ENCODE measurements around the gene ICE2.

Gene ICE2

DNA sequence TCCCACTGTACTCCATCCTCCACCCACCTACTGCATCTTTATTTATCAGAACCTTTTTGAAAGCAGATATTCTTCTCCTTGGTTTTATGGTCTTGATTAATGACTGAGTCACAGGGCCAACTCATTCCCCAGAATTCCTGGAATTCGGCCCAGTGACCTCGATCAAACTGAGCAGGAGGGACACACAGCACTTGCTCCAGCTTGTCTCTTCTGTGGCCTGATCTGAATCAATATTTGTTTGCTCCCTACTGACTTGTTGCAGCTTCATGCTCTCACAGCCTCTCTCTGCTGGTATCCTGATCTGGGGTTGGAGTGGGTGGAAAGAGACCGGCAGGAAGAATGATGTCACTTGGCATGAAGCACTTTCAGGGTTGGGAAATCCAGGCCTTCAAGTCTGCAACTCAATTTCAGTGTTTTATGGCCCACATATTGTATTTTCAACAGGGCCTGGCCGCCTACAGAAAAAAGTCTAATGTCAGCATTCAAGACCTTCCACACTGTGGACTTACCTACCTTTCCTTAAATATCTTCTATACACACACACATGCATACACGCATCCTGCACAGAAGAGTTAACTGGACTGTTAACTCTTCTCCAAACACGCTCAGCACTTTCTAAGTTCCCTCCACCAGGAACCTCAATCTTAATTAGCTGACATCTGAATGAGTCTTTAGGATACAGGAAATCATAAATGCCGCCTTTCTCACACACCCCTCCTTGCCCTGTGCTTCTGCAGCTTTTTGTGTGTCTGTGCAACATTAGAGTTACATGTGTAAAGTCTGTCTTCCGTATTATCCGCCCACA is 85.8 kb downstream of the ICE2 start:
- H3K9ac ChIP-seq (ENCODE audit: low read depth, low read length, poor library complexity) = no peak overlapping the region
- H3K27ac ChIP-seq (replicated peaks; ENCODE audit: low read length) = no peak overlapping the region
- no peak overlapping the region for H2BK12ac ChIP-seq (ENCODE audit: low read length)
- H3K4me2 ChIP-seq (ENCODE audit: insufficient read depth, low read length, poor library complexity, severe bottlenecking) = no peak overlapping the region
- H2BK120ac ChIP-seq (ENCODE audit: low read depth, low read length) = no peak overlapping the region
- no peak overlapping the region for H2BK15ac ChIP-seq (ENCODE audit: low read length)
- H2BK5ac ChIP-seq (ENCODE audit: low read length) = no peak overlapping the region
- H3K4me3 ChIP-seq (ENCODE audit: low read length in 2 of 2) = no peak overlapping the region
- no peak overlapping the region for H2AK5ac ChIP-seq (ENCODE audit: low read depth, low read length)
- H3K23ac ChIP-seq (ENCODE audit: low read depth, low read length, poor library complexity) = no peak overlapping the region
- no peak for DNase-seq (ENCODE audit: low spot score)
- peaks cover 0 to 22% (median 0%) of the 10 kb centered on the region in 3 experiments for H3K27me3 ChIP-seq (ENCODE audit: control insufficient read depth in 3 of 3, insufficient read depth in 3 of 3, low read depth in 1 of 3, low read length in 3 of 3)
- no peaks in the 10 kb centered on the region for H3K9me3 ChIP-seq (replicated peaks in 1 of 2; ENCODE audit: control insufficient read depth in 2 of 2, insufficient read depth in 1 of 2, low read depth in 1 of 2, low read length in 2 of 2)
- peaks cover 25 to 28% of the 10 kb centered on the region in 2 donors for H3K4me1 ChIP-seq (ENCODE audit: control insufficient read depth in 2 of 2, insufficient read depth in 1 of 2, low read depth in 1 of 2, low read length in 2 of 2)
- no peak overlapping the region for H3K4ac ChIP-seq (ENCODE audit: low read length)
- no peak overlapping the region for H3K18ac ChIP-seq (ENCODE audit: low read length)
- H3K14ac ChIP-seq (ENCODE audit: low read length) = no peak overlapping the region
- H4K91ac ChIP-seq (ENCODE audit: low read depth, low read length, poor library complexity) = no peak overlapping the region
- no peaks in the 10 kb centered on the region for H3K79me1 ChIP-seq (ENCODE audit: low read depth, low read length)
- H2AFZ ChIP-seq (ENCODE audit: low read length) = no peak overlapping the region
- H4K8ac ChIP-seq (ENCODE audit: low read depth, low read length) = no peak overlapping the region
- WGBS, 2 donors (ENCODE audit: extremely low coverage in 2 of 2, insufficient read length in 2 of 2, insufficient replicate concordance in 1 of 2) = no CpG with 5 or more reads among the region's 9 CpGs
- H3K36me3 ChIP-seq (replicated peaks in 1 of 2; ENCODE audit: control insufficient read depth in 2 of 2, insufficient read depth in 2 of 2, low read length in 2 of 2) = no peaks in the 10 kb centered on the region

DNA sequence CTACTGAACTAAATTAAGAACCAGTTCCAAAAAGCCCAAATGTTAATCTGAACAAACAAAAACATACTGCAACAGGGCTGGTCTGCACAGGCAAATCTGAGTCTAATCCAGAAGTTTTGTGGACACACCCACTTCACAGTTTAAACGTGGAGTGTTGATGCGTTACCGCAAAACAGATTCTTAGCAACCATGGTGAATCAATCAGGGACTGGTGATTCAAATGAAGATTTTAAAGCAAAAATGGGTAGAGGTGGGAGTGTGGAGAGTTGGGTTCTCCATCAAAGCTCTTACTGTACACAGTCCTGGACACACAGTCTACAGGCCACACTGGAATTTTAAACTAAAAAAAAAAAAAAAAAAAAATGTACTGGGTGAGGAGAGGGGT is 86.3 kb downstream of the ICE2 start:
- no peak overlapping the region for H3K4me3 ChIP-seq (ENCODE audit: low read length in 2 of 2)
- no peak overlapping the region for H2BK15ac ChIP-seq (ENCODE audit: low read length)
- H2BK120ac ChIP-seq (ENCODE audit: low read depth, low read length) = no peak overlapping the region
- no peak overlapping the region for H2AK5ac ChIP-seq (ENCODE audit: low read depth, low read length)
- no peak overlapping the region for H3K14ac ChIP-seq (ENCODE audit: low read length)
- H3K23ac ChIP-seq (ENCODE audit: low read depth, low read length, poor library complexity) = no peak overlapping the region
- no peak overlapping the region for H2BK5ac ChIP-seq (ENCODE audit: low read length)
- no peaks in the 10 kb centered on the region for H3K79me1 ChIP-seq (ENCODE audit: low read depth, low read length)
- H3K36me3 ChIP-seq (replicated peaks in 1 of 2; ENCODE audit: control insufficient read depth in 2 of 2, insufficient read depth in 2 of 2, low read length in 2 of 2) = no peaks in the 10 kb centered on the region
- H3K4me1 ChIP-seq (ENCODE audit: control insufficient read depth in 2 of 2, insufficient read depth in 1 of 2, low read depth in 1 of 2, low read length in 2 of 2) = peaks cover 25 to 28% of the 10 kb centered on the region in 2 donors
- WGBS, 2 donors (ENCODE audit: extremely low coverage in 2 of 2, insufficient read length in 2 of 2, insufficient replicate concordance in 1 of 2) = no CpG with 5 or more reads among the region's 3 CpGs
- no peak overlapping the region for H4K91ac ChIP-seq (ENCODE audit: low read depth, low read length, poor library complexity)
- H2AFZ ChIP-seq (ENCODE audit: low read length) = no peak overlapping the region
- H3K4ac ChIP-seq (ENCODE audit: low read length) = no peak overlapping the region
- H3K27ac ChIP-seq (replicated peaks; ENCODE audit: low read length) = no peak overlapping the region
- no peak overlapping the region for H4K8ac ChIP-seq (ENCODE audit: low read depth, low read length)
- H3K27me3 ChIP-seq (ENCODE audit: control insufficient read depth in 3 of 3, insufficient read depth in 3 of 3, low read depth in 1 of 3, low read length in 3 of 3) = peaks cover 0 to 22% (median 0%) of the 10 kb centered on the region in 3 experiments
- no peak overlapping the region for H3K18ac ChIP-seq (ENCODE audit: low read length)
- DNase-seq (ENCODE audit: low spot score) = no peak
- no peak overlapping the region for H3K4me2 ChIP-seq (ENCODE audit: insufficient read depth, low read length, poor library complexity, severe bottlenecking)
- H3K9me3 ChIP-seq (replicated peaks in 1 of 2; ENCODE audit: control insufficient read depth in 2 of 2, insufficient read depth in 1 of 2, low read depth in 1 of 2, low read length in 2 of 2) = no peaks in the 10 kb centered on the region
- no peak overlapping the region for H3K9ac ChIP-seq (ENCODE audit: low read depth, low read length, poor library complexity)
- H2BK12ac ChIP-seq (ENCODE audit: low read length) = no peak overlapping the region

DNA sequence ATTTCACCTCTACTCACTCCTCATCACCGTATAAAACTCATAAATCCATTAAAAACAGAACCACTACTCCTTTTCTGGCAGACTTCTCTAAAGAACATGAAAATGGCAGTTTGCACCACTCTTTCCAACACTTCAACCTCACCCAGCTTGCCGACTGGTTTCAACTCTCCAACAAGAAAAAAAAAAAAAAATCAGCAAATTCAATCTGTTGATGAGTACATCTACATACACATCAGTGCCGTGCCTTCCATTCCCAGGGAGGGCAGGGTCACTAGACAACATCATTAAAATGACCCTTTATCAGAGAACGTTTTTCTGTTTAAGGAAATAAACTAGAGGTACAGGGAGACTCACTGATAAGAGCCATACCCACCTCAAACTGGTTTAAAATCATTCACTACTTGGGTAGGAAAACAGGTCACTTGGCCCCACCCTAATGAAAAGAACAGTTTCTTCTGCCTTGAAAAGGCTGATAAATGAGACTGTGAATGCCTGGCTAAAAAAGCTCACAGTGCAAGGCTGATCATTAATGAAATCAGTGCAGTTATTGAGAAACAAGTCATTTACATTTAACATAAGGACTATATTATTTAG is 87.1 kb downstream of the ICE2 start:
- no peak for DNase-seq (ENCODE audit: low spot score)
- no peak overlapping the region for H3K14ac ChIP-seq (ENCODE audit: low read length)
- no peak overlapping the region for H2BK15ac ChIP-seq (ENCODE audit: low read length)
- H3K79me1 ChIP-seq (ENCODE audit: low read depth, low read length) = no peaks in the 10 kb centered on the region
- no peak overlapping the region for H3K4ac ChIP-seq (ENCODE audit: low read length)
- H2AFZ ChIP-seq (ENCODE audit: low read length) = no peak overlapping the region
- no peak overlapping the region for H3K27ac ChIP-seq (replicated peaks; ENCODE audit: low read length)
- no peak overlapping the region for H2BK120ac ChIP-seq (ENCODE audit: low read depth, low read length)
- H2BK5ac ChIP-seq (ENCODE audit: low read length) = no peak overlapping the region
- H3K18ac ChIP-seq (ENCODE audit: low read length) = no peak overlapping the region
- H3K4me2 ChIP-seq (ENCODE audit: insufficient read depth, low read length, poor library complexity, severe bottlenecking) = no peak overlapping the region
- no peaks in the 10 kb centered on the region for H3K36me3 ChIP-seq (replicated peaks in 1 of 2; ENCODE audit: control insufficient read depth in 2 of 2, insufficient read depth in 2 of 2, low read length in 2 of 2)
- H2BK12ac ChIP-seq (ENCODE audit: low read length) = no peak overlapping the region
- H3K4me3 ChIP-seq (ENCODE audit: low read length in 2 of 2) = no peak overlapping the region
- H4K91ac ChIP-seq (ENCODE audit: low read depth, low read length, poor library complexity) = no peak overlapping the region
- no peak overlapping the region for H4K8ac ChIP-seq (ENCODE audit: low read depth, low read length)
- peaks cover 24 to 25% of the 10 kb centered on the region in 2 donors for H3K4me1 ChIP-seq (ENCODE audit: control insufficient read depth in 2 of 2, insufficient read depth in 1 of 2, low read depth in 1 of 2, low read length in 2 of 2)
- no peak overlapping the region for H2AK5ac ChIP-seq (ENCODE audit: low read depth, low read length)
- no peaks in the 10 kb centered on the region for H3K9me3 ChIP-seq (replicated peaks in 1 of 2; ENCODE audit: control insufficient read depth in 2 of 2, insufficient read depth in 1 of 2, low read depth in 1 of 2, low read length in 2 of 2)
- peaks cover 0 to 17% (median 0%) of the 10 kb centered on the region in 3 experiments for H3K27me3 ChIP-seq (ENCODE audit: control insufficient read depth in 3 of 3, insufficient read depth in 3 of 3, low read depth in 1 of 3, low read length in 3 of 3)
- no CpG with 5 or more reads among the region's 4 CpGs for WGBS, 2 donors (ENCODE audit: extremely low coverage in 2 of 2, insufficient read length in 2 of 2, insufficient replicate concordance in 1 of 2)
- no peak overlapping the region for H3K23ac ChIP-seq (ENCODE audit: low read depth, low read length, poor library complexity)
- no peak overlapping the region for H3K9ac ChIP-seq (ENCODE audit: low read depth, low read length, poor library complexity)

DNA sequence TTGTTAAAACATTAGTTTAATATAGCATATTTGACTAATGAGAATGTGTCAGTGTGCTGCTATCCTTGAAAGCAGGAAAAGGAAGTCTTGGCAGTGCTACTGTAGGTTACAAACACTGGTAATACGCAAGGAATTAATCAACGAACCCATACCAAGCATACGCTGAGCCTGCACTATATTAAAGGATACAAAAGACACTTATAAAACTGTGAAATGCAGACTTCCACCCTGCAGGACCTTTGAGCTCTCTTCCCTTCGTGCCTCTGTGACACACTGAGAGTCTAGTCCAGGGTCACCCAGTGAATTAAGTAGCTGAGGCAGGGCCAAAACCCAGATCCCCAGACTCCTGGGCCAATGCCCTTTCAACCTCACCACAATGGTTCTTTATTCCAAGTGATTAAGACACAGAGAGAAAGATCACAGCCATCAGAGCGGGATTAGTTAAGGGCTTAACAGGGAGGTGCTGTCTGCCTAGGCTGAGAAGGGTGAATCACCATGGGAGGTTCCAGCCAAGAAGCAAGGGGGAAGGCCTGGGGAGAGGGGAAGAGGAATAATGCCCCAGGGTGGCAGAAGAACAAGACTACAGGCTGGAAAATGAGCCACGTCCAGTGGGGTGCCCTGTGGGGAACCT is 88.0 kb downstream of the ICE2 start:
- Histone ChIP-seq H3K27me3 (ENCODE audit: control insufficient read depth in 3 of 3, insufficient read depth in 3 of 3, low read depth in 1 of 3, low read length in 3 of 3) (peaks cover 0 to 12% (median 0%) of the 10 kb centered on the region in 3 experiments), H3K18ac (ENCODE audit: low read length) (no peak overlapping the region), H3K4me2 (ENCODE audit: insufficient read depth, low read length, poor library complexity, severe bottlenecking) (no peak overlapping the region), H3K4me1 (ENCODE audit: control insufficient read depth in 2 of 2, insufficient read depth in 1 of 2, low read depth in 1 of 2, low read length in 2 of 2) (peaks cover 20 to 25% of the 10 kb centered on the region in 2 donors), H4K91ac (ENCODE audit: low read depth, low read length, poor library complexity) (no peak overlapping the region), H3K36me3 (replicated peaks in 1 of 2; ENCODE audit: control insufficient read depth in 2 of 2, insufficient read depth in 2 of 2, low read length in 2 of 2) (no peaks in the 10 kb centered on the region), H2BK12ac (ENCODE audit: low read length) (no peak overlapping the region), H2AK5ac (ENCODE audit: low read depth, low read length) (no peak overlapping the region), H2BK120ac (ENCODE audit: low read depth, low read length) (no peak overlapping the region), H3K9ac (ENCODE audit: low read depth, low read length, poor library complexity) (no peak overlapping the region), H3K23ac (ENCODE audit: low read depth, low read length, poor library complexity) (no peak overlapping the region), H2BK5ac (ENCODE audit: low read length) (no peak overlapping the region), H3K79me1 (ENCODE audit: low read depth, low read length) (no peaks in the 10 kb centered on the region), H3K9me3 (replicated peaks in 1 of 2; ENCODE audit: control insufficient read depth in 2 of 2, insufficient read depth in 1 of 2, low read depth in 1 of 2, low read length in 2 of 2) (no peaks in the 10 kb centered on the region), H2BK15ac (ENCODE audit: low read length) (no peak overlapping the region), H3K4ac (ENCODE audit: low read length) (no peak overlapping the region), H3K14ac (ENCODE audit: low read length) (no peak overlapping the region), H3K27ac (replicated peaks; ENCODE audit: low read length) (no peak overlapping the region), H3K4me3 (ENCODE audit: low read length in 2 of 2) (no peak overlapping the region), H2AFZ (ENCODE audit: low read length) (no peak overlapping the region), H4K8ac (ENCODE audit: low read depth, low read length) (no peak overlapping the region)
- WGBS, 2 donors (ENCODE audit: extremely low coverage in 2 of 2, insufficient read length in 2 of 2, insufficient replicate concordance in 1 of 2) = no CpG with 5 or more reads among the region's 6 CpGs
- peak; percentile 75 for DNase-seq (ENCODE audit: low spot score)

All from neuronal stem cell (in vitro differentiated cells).